NT2/D1 (cell line): ENCODE results near the gene TBXAS1.

Experiments
- SUZ12 ChIP-seq: IDR thresholded peaks from 2 replicates; pipeline ENCODE4 v1.6.1; 2011; ENCODE audit not compliant: insufficient read length, insufficient read depth; ENCODE audit errors: extremely low read depth
- YY1 ChIP-seq: IDR thresholded peaks from 2 replicates; pipeline ENCODE4 v1.6.1; 2011; ENCODE audit not compliant: insufficient read length, insufficient read depth
- ZNF274 ChIP-seq: IDR thresholded peaks from 2 replicates; pipeline ENCODE4 v1.6.1; 2011; ENCODE audit warnings: mild to moderate bottlenecking, low read depth, low read length

DNA sequence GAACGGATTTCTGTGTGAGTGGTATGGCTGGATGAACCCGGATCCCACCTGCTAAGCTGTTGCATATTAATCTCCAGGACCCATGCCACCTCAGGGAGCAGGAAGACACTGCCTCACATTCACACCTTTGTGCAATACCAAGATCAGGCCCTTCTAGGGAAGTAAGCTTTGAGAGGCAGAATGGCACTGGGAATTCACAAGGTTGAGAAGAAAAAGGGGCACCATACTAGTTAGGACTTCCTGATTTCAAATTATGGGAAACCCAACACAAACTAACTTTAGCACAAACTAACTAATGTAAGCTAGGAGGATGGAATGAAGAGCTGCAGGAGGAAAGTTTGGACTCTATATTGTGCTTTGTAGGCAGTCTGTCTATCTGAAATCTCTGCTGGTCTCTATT is 71.3 kb downstream of the TBXAS1 start:
- TF ChIP-seq ZNF274 (no peak), YY1 (no peak), SUZ12 (no peak)
